NK-92 (cell line): ENCODE measurements around the gene DBP.
"Not testable (repeated sequence)": the region's sequence is repeated elsewhere in the genome, so short reads cannot be mapped to it uniquely, and the experiment has no call there.

Experiments used
- DNase-seq: peaks from one replicate; lab custom pipeline; 2025; ENCODE audit not compliant: unreplicated experiment; lab: John Stamatoyannopoulos, UW

DBP gene

GRCh38 chr19:48641850-48642249 lies 4.7 kb upstream of the DBP start:
- no peak for DNase-seq

GRCh38 chr19:48639483-48640375 lies 2.5 kb upstream of the DBP start:
- DNase-seq: no peak

GRCh38 chr19:48638831-48639381 lies 1.7 kb upstream of the DBP start:
- no peak for DNase-seq

- DNase-seq: no peak
Measured at GRCh38 chr19:48637948-48638830, 1.0 kb upstream of the DBP start.

GRCh38 chr19:48637449-48637947 lies 319 bp upstream of the DBP start:
- peak; percentile 95 for DNase-seq

- no peak for DNase-seq
Measured at GRCh38 chr19:48635966-48636858, 967 bp downstream of the DBP start.

- DNase-seq: no peak
Measured at GRCh38 chr19:48635263-48635965, 1.8 kb downstream of the DBP start.

GRCh38 chr19:48634424-48635262 lies 2.5 kb downstream of the DBP start:
- DNase-seq: no peak

GRCh38 chr19:48634036-48634342 lies 3.2 kb downstream of the DBP start:
- DNase-seq: no peak

GRCh38 chr19:48633148-48634035 lies 3.8 kb downstream of the DBP start:
- DNase-seq: no peak

GRCh38 chr19:48632692-48633147 lies 4.5 kb downstream of the DBP start:
- no peak for DNase-seq

- not testable (repeated sequence) for DNase-seq
Measured at GRCh38 chr19:48632286-48632685, 4.9 kb downstream of the DBP start.

GRCh38 chr19:48631225-48631624 lies 6.0 kb downstream of the DBP start:
- DNase-seq: no peak

GRCh38 chr19:48630296-48631063 lies 6.7 kb downstream of the DBP start:
- no peak for DNase-seq

GRCh38 chr19:48629599-48630295 lies 7.4 kb downstream of the DBP start:
- DNase-seq: no peak

- no peak for DNase-seq
Measured at GRCh38 chr19:48629297-48629598, 7.9 kb downstream of the DBP start.
